HG03135 (cell line): ENCODE results near the gene DIS3L2.
"Not testable (repeated sequence)": the region's sequence is repeated elsewhere in the genome, so short reads cannot be mapped to it uniquely, and the experiment has no call there.

ENCODE experiments used
- ATAC-seq: cut with Tn5 transposase; IDR thresholded peaks from one replicate; pipeline ENCODE4 v1.9.1; 2021; ENCODE audit warnings: mild to moderate bottlenecking, moderate library complexity; ENCODE audit not compliant: unreplicated experiment

DIS3L2 gene

GRCh38 chr2:232162187-232162586, 200.7 kb downstream of the DIS3L2 start:
- no peak for ATAC-seq

- ATAC-seq: no peak
Measured at GRCh38 chr2:232170396-232170795, 208.9 kb downstream of the DIS3L2 start.

- ATAC-seq: no peak
Measured at GRCh38 chr2:232174662-232175061, 213.1 kb downstream of the DIS3L2 start.

- not testable (repeated sequence) for ATAC-seq
Measured at GRCh38 chr2:232176587-232176986, 215.1 kb downstream of the DIS3L2 start.

- no peak for ATAC-seq
Measured at GRCh38 chr2:232183279-232183678, 221.8 kb downstream of the DIS3L2 start.

GRCh38 chr2:232184346-232184745, 222.8 kb downstream of the DIS3L2 start:
- no peak for ATAC-seq

GRCh38 chr2:232190796-232191195, 229.3 kb downstream of the DIS3L2 start:
- no peak for ATAC-seq

GRCh38 chr2:232195487-232195886, 234.0 kb downstream of the DIS3L2 start:
- no peak for ATAC-seq

GRCh38 chr2:232196802-232197201, 235.3 kb downstream of the DIS3L2 start:
- ATAC-seq: no peak

- ATAC-seq: no peak
Measured at GRCh38 chr2:232200195-232200594, 238.7 kb downstream of the DIS3L2 start.

- ATAC-seq: no peak
Measured at GRCh38 chr2:232203166-232203891, 241.8 kb downstream of the DIS3L2 start.

- ATAC-seq: no peak
Measured at GRCh38 chr2:232203936-232204335, 242.4 kb downstream of the DIS3L2 start.

- no peak for ATAC-seq
Measured at GRCh38 chr2:232204457-232204931, 243.0 kb downstream of the DIS3L2 start.

- no peak for ATAC-seq
Measured at GRCh38 chr2:232207174-232207573, 245.7 kb downstream of the DIS3L2 start.

- no peak for ATAC-seq
Measured at GRCh38 chr2:232210306-232210705, 248.8 kb downstream of the DIS3L2 start.

GRCh38 chr2:232211743-232212686, 250.5 kb downstream of the DIS3L2 start:
- ATAC-seq: no peak

GRCh38 chr2:232213176-232213575, 251.7 kb downstream of the DIS3L2 start:
- no peak for ATAC-seq

GRCh38 chr2:232214053-232214452, 252.5 kb downstream of the DIS3L2 start:
- no peak for ATAC-seq

- ATAC-seq: no peak
Measured at GRCh38 chr2:232216028-232216427, 254.5 kb downstream of the DIS3L2 start.

GRCh38 chr2:232218778-232219495, 257.4 kb downstream of the DIS3L2 start:
- ATAC-seq: no peak

- ATAC-seq: no peak
Measured at GRCh38 chr2:232219496-232219870, 258.0 kb downstream of the DIS3L2 start.
